Right lobe of liver (tissue), 4 donors: ENCODE results near the gene SLC5A6.

ENCODE experiments used
- CTCF ChIP-seq, 4 donors: fragments of 200-600 bp in 3 of 4; fragments of 450-650 bp in 1 of 4; IDR thresholded peaks; one replicate each; pipeline versions ENCODE4 v1.5.1 to v1.8.0; 2016 to 2022; ENCODE audit warnings: antibody characterized with exemption in 4 of 4, mild to moderate bottlenecking in 2 of 4
- POLR2A ChIP-seq: fragments of 450-650 bp; IDR thresholded peaks from one replicate; pipeline ENCODE4 v1.6.1; 2017; ENCODE audit warnings: antibody characterized with exemption, mild to moderate bottlenecking
- donor health status: DM: no; HTN: no; CAD: no.
- donor health status: DM: no; HTN: no; CAD: no.
- donor health status: DM: no; HTN: yes; CAD: no.

- TF ChIP-seq CTCF (IDR thresholded peaks at IDR 0.05), result no peak
- TF ChIP-seq POLR2A, result no peak
Measured at GRCh38 chr2:27158468-27158867, 53.6 kb downstream of the SLC5A6 start.
